Activated CD8-positive, alpha-beta memory T cell treated with anti-CD3 and anti-CD28 coated beads, Interleukin-2, amount 50 U/mL, for 48 hours (primary cell): ENCODE measurements around the gene CDH3.

Experiments
- DNase-seq: peaks from one replicate; pipeline ENCODE4 v3.0.0-alpha.2; 2020

The CDH3 gene

DNA sequence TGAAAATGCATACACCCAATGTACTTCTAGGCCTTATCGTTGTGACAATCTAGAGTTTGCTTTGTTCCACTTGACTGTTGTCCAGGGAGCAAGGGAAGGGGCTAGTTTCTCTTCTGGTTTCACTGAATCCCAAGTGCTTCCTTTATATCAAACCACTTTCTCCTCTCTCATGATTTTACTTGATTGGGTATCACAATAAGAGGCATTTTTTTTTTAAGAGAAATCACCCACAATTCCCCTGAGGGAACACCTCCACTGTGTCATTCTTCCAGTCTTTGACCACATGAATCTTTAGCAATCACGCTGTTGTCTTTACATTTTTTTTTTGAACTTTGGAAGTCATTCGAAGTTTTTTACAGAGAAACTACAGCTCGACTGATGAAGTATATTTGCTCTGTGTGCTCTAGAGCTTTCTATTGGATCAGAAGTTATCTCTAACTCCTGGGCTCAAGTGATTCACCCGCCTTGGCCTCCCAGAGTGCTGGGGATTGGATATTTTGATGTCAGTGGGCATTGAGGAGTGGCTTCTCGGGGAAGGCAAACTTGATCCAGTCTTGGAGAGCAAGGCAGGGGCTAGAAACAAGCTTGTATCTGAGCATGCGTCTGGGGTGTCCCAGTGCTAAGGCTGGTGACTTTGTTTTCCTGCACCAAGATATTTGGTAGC lies 95.0 kb downstream of the CDH3 start:
- DNase-seq, result no peak

DNA sequence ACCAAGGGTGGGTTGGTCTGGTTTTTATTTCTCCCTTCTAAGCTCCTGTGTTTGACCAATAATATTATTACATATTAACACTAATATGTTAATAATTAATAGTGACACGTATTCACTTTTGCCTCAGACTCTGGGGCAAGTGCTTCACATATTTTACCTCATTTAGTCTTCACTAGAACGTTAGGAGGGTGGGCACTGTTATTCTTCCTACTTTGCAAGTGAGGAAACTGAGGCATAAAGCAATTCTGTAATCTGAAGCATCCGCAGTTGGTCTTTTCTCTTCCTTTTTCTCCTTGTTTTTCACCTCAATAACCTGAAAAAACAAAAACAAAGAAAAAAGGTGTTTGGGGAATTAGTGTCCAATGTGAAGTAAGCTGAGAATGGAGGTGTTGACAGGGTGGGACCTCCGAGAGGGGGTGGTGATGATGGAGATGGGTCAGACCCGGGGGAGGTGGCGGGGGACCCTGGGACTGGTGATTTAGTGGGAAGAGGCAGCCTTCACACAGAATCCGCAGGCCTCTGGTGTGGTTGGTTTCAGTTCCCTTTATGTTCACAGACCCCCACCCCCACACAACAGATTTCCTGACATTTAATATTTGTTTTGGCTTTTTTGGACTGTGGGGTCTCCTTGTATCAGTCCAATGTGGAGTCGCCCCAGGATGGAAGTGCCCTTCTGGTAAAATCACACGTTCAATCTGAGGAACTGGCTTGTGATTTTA lies 95.7 kb downstream of the CDH3 start:
- no peak for DNase-seq

DNA sequence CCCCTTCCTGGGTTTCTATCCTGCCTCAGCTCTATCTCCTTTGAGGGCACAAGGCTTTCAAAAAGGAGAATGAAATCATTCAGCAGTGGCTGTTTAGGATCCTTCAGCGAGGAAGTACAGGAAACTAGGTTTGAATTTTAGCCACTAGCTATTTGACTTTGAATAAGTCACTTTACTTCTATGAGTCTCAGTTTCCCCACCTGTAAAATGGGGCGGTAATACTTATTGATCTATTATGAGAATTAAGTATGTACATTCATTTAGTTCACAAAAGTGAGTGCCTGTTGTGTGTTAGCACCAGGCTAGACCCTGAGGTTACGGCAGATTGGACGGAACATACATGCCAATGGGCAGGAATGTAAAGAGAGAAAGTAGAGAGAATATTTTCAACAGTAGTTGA lies 98.6 kb downstream of the CDH3 start:
- DNase-seq, result no peak

DNA sequence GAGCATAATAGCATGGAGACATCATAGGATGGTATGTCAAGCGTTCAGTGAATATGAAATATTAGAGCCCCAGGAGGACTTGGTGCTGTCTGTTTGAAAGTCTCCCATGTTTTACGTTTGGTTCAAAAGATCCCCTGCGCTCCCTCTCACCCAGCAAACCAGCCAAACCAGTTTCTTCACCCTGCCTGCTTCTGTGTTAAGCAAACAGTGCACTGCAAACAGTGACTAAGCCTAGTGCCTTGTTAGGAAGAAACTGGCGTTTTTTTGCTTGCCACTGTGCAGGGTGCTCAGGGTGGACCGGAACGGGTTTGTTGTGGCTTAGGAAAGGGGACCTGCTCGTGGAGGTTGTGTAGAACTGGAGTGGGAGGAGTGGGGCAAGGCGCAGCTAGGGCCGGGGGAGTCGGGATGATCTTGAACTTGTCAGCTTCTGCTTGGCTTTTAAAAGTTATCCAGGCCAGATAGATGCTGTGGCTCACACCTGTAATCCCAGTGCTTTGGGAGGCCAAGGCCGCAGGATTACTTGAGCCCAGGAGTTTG lies 99.7 kb downstream of the CDH3 start:
- no peak for DNase-seq

DNA sequence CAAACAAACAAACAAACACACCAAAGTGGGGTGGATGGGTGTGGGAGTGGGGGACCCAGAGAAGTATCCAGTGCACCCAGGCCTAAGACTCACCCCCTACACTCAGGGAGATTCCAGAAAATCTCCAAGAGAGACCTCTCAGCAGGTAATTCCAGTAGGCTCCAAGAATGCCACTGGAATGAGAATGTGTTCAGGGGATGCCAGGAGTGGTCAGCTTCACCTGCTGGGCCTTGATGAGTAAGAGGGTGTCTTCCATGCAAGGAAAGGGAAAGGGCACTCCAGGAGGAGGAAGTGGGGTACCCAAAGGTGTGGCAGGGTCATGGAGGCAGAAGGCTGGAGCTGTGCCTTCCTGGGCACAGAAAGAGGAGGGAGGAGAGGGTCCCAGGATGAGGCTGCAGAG lies 101.8 kb downstream of the CDH3 start:
- DNase-seq, result no peak

DNA sequence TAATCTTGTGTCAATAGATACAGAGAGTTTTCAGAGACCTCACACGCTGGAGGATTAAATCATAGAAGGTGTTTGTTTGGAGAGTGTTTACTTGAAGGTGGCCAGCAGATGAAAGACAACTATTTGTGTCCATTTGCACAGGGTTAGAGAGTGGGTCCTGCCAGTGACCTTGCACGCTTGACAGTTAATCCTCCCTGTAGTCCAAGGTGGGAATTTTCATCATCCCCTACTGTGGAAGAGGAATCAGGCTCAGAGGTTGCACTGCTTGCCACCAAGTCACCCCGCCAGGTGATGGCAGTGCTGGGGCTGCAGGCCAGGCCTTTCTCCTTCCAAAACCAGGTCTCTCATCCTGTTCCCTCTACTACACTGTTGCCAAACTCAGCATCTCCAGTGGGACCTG lies 104.3 kb downstream of the CDH3 start:
- no peak for DNase-seq
